ENCODE data around the gene NABP1.

NABP1 gene

GRCh38 chr2:191713837-191714236 is 35.9 kb downstream of the NABP1 start:
- DNase-seq, result no peak

- peak; percentile 26 for DNase-seq
Observed at GRCh38 chr2:191714925-191715324, 37.0 kb downstream of the NABP1 start.

- DNase-seq, result no peak
Observed at GRCh38 chr2:191715471-191715870, 37.5 kb downstream of the NABP1 start.

GRCh38 chr2:191719261-191719660 is 41.3 kb downstream of the NABP1 start:
- no peak for DNase-seq

GRCh38 chr2:191719938-191720337 is 42.0 kb downstream of the NABP1 start:
- DNase-seq, result no peak

GRCh38 chr2:191721331-191721730 is 43.4 kb downstream of the NABP1 start:
- DNase-seq, result no peak

GRCh38 chr2:191724015-191724414 is 46.1 kb downstream of the NABP1 start:
- DNase-seq, result no peak

GRCh38 chr2:191728750-191729624 is 51.1 kb downstream of the NABP1 start:
- DNase-seq, result no peak

- no peak for DNase-seq
Observed at GRCh38 chr2:191730263-191730662, 52.3 kb downstream of the NABP1 start.
